DLD1 (cell line): Measurements from ENCODE around the gene BTBD9.

Source experiments
- in situ Hi-C: cut with HindIII; loops from 2 replicates; pipeline ENCODE4 v1.10.0; 2017; ENCODE audit warnings: low sequenced_read_pairs

BTBD9 gene

DNA sequence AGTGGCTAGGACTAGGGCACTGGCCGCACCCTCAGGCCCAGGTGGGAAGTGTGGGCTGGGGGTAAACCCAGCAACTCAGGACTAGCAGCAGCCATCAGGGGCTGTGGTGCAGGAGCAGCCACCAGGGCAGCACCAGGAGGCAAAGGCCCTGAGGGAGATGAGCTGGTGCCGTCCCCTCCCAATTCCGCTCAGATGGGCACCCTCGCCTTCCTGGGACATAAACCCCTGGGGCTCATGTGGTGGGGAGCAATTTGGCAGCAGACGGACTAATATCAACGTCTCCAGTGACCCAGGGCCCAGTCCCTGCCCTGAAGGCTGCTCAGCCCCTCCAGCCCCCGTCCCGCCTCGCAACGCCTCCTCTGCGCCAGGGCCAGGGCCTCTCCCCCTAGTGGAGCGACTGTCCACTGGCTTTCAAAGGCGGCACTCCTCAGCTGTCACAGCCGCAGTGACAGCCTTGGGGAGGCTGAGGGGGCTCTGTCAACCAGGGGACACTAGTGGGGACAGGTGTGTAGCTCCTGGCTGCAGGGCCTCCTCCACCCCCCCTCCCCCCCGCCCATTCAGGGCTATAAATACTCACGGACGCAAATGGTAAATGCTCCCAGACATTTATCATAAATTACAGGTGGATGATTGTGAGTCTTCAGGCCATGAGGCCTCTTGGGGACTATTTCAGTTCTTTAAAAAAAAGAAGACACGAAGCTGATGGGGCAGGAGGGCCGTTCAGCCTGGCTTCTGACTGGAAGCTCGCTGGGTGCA is 470.3 kb downstream of the BTBD9 start:
- in situ Hi-C loops, result no loop called here

DNA sequence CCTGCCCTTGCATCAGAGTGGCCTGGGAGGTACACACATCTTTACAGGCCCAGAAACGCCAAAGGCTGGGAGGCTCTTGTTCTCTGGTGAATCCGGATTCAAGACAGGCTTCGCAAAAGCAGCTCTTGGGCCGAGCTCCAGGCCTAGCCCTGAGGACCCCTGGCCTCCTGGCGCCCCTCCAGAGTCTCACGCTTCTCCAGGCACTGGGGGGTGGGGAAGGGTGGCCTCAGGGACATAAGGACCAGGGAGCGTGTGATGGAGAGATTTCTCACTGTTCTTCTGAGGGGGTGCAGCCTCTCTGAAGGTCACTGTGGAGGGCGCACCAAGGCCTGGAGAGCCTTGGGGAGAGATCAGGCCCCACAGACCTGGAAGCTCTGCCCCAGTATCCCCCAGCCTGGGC is 471.0 kb downstream of the BTBD9 start:
- in situ Hi-C loops, result no loop called here

DNA sequence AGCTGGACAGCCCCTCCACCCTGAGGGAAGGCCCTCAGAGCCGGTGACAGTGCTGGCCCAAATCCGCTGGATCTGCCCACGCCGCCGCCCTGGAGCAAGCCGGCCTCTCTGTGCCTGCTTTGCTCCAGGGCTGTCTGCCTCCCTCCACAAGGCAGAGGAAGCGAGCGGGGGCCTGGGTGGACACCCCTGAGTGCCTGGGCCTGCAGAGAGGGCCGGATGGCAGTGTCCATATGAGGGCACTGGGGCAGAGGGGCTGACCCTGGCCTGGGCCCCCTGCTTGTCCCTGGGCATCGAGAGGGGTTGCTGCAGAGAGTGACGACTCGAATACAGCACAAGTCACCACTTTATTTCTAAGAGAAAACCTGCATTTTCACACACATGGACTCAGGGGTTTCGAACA is 471.6 kb downstream of the BTBD9 start:
- in situ Hi-C loops, result no loop called here

DNA sequence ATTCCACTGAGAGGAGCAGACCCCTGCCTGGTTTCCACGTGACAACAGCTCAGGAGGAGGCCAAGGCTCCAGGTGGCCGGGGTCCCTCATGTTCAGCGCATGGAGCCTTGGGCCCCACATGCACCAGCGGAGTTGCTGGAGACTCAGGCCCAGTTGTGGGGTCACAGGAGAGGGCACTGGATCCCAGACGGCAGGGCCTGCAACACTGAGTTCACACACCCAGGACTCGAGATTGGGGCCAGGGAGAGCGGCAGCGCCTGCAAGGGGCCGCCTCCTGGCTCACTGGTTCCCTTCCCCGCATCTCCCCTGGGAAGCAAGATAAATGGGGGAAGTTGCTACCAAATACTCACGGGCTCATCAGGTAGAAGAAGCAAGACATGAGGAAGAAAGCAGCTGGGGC is 472.1 kb downstream of the BTBD9 start:
- in situ Hi-C loops, result no loop called here

DNA sequence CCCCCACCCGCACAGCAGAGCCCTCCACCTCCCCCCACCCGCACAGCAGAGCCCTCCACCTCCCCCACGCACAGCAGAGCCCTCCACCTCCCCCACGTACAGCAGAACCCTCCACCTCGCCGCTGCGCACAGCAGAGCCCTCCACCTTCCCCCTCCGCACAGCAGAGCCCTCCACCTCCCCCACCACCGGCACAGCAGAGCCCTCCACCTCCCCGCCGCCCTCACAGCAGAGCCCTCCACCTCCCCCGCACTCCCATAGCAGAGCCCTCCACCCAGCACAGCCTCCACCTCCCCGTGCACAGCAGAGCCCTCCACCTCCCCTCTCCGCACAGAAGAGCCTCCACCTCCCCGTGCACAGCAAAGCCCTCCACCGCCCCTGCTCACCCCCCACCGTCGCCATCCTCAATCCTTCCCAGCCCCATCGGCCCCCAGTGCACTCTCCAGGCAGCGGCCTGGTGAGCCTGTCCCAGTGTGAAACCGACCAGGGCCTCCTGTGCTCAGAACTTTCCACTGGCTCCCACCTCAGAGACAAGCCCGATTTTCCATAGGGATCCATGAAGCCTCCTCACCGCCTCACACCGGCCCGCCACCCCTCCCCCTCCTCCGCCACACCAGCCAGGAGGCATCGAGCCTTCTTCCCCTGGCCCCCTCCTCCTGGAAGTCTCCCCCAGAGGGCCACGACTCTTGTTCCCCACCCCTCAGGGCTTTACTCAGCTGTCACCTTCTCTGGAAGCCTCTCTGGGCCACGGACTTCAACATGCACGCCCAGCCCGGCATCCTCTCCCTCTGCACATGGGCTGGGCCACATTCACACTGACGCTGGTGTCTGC is 473.1 kb downstream of the BTBD9 start:
- in situ Hi-C loops, result no loop called here

DNA sequence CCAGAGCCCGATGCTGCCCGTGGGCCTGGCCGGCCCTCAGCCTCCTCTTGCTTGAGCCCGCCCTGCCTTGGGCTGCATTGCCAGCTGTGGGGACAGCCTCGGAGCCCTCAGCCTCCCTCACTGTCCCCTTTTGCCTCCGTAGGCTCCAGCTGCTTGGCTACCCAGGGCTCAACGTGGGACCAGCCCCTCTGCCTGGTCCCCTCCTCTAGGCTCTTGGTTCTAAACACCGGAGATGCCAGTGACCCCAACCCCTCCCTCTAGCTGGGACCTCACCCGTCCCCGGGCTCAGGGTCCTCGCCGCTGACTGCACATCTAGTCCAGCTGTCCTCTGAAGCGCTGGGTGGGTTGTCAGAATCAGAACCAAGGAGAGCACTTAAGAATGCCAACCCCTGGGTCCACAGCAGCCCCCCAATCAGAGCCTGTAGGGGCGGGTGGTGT is 475.0 kb downstream of the BTBD9 start:
- in situ Hi-C loops, result no loop called here

DNA sequence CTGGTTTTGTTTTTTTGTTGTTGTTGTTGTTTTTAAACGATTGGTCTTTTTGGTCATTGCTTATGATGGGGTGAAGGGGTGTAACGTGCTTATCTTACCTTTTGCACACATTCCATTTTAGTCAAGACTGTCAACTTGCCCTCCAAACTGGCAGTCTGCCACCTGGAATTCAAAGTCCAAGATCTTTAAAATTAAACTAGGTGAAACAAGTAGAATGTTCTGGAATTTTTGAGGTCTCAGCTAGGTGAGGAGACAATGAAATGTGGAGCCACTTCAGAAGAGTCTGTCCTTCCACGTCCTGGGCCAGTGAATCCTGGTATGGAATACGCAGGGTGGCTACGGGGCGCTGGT is 475.6 kb downstream of the BTBD9 start:
- in situ Hi-C loops, result no loop called here

DNA sequence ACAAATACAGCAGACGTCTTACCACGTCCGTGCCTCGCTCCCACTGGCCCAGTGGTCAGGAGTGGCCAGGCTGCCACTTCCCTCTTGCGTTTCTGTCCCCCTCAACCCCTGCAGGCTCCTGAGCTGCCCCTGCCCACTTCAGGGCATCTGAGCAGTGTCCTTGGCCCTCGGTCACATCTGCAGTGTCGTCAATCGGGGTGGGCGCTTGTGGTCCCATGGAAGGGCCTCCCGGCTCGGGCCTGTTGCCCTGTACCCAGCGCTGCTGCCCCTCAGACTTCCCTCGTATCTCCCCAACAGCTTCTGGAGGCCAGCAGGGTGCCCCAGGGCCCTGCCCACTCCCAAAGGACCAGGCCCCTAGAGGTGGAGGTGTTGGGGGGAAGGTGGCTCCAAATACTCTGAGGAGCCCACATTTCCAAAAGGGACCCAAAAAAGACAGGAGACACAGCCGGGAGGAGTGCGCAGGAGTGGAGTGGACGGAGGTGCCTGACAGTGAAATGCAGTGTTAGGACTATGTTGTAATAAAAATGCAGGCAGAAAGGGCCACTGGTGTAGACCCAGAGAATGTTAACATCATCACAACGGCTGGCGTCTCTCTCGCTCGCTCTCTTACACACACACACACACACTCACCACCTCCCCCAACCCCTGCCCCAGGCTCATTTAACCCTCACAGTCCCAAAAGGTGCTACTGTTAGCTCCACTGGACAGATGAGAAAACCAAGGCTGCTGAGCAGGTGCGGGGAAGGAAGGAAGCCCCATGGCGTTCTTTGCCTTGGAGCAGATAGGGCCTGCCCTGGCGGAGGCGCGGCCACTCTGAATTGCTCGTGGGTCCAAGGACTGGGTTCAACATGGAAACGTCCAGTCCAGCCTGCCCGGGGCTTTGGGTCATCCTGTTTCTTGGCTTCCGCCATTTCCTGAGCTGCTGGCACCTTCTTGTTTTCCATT is 476.3 kb downstream of the BTBD9 start:
- in situ Hi-C loops, result no loop called here

DNA sequence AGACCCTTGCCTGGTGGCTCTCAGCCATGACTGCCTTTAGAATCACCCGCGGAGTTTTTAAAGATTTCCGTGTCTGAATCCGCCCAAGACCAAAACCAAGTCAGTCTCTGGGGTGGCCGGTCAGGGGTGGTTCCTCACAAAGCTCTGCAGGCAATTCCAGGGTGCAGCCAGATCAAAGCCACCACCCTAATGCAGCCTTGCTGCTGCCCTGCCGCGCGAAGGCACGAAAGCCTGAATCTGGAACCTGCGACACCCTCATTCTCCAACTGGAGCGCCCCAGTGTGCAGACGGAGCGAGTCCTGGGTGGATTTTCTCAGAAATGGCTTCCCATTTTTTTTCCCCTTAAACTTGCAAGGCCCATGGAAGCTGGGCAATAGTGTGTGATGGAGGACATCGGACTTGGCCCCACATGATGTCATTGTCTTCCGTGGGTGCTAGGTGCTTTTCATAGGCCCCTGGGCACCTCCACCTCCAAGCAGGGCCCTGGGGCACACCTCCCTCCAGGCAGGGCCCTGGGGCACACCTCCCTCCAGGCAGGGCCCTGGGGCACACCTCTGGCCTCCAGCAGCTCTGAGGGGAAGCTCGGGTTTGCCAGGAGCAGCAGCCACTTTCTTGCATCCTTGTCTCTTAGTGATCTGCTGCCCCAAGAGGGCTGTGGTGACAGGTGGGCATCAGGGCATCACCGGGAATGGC is 477.1 kb downstream of the BTBD9 start:
- in situ Hi-C loops, result no loop called here

DNA sequence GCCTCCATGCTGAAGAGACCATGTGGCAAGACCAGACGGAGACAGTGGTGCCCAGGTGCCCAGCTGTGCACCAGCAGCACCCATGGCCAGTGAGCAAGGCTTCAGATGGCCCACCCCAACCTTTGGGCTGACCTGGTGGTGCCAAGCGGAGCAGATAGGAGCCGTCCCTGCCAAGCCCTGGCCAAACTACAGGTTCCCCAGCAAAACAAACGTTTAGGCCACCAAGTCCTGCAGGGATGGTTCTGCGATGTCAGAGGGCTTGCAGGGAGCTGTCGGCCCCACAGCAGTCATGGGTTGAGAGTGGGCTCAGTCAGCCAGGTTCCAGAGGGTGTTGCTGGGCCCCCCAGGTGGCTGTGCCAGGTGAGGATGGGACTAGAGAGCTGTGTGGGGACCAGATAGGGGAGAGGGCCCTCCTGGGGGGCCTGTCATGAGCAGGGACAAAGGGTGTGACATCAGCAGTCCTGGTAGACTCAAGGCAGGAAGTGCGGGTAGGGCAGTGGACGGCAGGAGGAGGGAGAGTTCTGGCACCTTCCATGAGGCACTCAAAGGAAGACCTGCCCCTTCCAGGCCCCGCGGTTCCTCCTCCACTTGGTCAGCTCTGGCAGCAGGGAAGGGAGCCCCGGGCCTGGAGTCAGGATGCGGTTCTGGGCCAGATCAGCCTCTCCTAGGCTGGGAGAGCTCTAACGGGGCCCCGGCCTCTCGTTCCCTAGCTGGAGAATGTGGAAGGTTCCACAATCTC is 477.8 kb downstream of the BTBD9 start:
- in situ Hi-C loops, result no loop called here

DNA sequence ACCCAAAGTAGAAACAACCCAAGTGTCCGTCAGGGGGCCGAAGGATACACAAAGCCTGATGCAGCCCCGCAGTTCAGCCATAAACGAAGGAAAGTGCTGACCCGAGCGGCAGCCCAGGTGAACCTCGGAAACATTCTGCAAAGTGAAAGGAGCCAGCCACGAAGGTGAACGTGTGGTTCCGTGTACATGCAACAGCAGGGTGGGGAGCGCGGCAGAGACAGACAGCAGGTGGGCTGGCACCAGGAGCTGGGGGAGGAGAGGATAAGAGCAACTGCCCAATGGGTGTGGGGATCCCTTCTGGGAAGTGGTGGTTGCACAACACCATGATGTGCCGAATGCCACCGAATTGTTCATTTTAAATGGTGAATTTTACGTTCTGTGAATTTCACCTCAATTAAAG is 478.4 kb downstream of the BTBD9 start:
- in situ Hi-C loops, result no loop called here

DNA sequence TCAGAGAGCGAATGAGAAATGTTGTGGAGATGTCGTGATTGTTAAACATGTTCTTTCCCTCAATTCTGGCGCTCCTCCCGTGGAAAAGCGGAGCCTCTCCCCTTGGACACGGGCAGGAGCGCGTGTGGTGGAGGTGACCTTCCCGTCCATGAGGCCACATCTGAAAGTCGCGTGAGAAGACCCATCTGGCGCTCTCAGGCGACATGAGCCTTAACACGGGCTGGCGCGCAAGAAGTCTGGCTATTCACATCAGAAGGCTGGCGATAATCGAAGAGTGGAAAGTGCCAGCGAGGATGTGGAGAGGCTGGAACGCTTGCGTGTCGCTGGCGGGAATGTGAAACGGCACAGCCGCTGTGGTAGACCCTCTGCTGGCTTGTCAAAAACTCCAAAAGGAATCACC is 478.9 kb downstream of the BTBD9 start:
- in situ Hi-C loops, result no loop called here

DNA sequence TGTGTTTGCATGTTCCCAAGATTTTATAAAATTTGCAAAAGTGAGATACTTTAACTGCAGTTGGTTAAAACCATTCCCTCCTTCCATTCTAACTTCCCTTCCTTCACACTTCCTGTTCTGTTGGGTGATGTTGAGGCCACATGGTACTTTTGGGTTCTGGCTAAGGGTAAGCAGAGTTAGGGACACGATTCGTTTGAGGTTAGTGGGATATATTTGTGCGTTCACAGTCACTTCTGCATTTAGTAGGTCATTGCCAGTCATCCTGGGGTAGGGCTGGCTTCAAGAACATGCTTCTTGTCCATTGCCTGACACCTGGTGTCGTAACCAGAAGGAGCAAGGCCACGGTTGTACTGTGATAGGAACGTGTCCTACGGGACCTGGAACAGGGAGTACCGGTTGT is 480.1 kb downstream of the BTBD9 start:
- in situ Hi-C loops, result no loop called here

DNA sequence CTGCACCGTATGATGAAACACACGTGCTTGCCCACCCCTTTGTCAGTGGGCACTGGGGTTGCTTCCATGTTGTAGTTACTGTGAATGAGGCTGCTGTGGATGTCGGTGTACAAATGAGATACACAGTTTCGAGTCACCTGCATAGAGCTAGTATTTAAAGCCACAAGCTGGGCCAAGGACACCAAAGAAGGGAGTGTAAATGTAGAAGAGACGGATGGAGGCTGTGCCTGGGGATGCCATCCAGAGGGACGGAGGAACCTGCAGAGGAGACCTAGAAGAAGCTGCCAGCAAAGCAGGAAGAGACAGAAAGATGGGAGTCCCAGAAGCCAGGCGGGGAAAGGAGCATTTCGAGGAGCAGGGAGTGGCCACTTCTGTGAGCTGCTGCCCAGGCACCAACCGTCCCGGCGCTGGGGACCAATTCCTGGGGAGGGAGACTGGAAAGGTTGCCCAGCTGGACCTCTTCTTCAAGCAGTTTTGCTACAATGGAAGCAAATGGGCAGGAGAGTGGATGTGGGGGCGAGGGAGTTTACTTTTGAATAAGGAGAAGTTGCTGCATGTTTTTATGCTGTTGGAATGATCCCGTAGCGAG is 480.9 kb downstream of the BTBD9 start:
- in situ Hi-C loops, result no loop called here

DNA sequence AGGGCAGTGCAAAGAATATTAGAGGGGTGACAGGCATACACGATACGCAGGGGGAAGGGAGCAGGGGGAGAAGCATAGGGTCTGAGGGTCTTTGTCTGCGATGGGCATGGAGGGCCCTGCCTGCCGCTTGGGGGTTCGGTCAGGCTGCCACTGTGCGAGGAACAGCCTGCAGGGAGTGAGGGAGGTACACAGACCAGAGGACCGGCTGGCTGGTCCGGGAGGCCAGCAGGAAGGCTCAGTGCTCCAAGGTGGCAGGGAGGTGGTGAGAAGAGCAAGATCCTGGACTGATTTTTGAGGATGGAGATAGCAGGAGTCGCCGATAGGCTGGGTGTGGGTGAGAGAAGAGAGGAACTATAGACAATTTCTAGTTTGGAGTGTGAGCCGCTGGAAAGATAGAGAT is 481.8 kb downstream of the BTBD9 start:
- in situ Hi-C loops, result no loop called here

DNA sequence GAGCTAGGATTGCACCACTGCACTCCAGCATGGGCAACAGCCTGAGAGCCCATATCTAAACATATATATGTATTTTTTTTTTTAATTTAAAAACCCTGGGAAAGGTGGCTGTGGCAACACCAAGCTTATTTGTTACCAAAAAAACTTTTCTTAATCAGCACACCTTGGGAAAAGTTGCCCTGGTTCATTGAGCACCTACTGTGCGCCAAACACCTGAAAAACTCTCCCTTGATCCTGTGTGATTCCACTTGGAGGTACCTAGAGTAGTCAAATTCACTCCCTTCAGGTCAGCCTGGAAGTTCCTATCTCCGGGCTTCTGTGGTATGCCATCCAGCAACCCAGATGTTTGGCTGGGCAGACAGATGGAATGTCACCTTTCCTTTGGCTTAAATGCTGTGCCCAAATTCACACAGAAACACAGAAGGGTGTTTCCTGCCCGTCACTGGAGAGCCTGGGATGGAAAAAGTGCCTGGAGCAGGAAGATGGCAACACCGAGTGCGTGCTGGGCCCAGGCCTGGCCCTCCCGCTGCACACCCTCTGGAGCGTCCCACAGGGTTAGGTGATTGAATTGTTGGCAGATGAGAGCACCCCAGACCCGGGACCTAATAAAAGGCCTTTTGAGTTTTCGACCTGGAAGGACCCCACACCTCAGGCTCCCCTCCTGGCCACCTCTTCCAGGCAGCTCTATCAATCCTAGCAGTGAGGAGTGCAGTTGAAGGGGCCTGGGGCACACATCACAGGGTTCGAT is 482.7 kb downstream of the BTBD9 start:
- in situ Hi-C loops, result no loop called here

DNA sequence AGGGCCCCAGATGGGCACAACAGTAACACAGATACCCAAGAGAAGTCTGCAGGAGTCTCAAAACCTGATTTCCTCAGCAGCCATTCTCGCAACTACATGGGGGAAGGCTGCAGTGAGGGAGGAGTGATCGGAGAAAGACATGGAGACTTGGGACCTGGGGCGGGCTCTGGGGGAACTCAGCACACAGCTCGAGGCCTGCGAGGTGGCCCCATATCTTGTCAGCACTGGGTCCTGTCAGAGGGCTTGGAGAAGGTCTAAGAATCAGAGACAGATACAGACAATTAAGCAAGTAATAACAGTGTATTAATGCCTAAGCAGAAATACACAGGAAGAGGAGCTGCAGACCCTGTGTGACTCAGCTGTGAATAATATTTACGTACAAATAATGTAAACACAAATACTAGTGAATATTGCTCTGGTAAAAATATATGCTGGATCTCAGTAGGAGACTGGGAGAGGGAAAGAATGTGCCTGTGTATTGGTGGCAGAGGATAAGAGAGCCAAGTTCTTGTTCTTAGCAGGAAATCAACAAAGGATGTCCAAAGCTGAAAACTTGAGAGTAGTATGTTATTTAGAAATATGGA is 484.0 kb downstream of the BTBD9 start:
- in situ Hi-C loops, result no loop called here

DNA sequence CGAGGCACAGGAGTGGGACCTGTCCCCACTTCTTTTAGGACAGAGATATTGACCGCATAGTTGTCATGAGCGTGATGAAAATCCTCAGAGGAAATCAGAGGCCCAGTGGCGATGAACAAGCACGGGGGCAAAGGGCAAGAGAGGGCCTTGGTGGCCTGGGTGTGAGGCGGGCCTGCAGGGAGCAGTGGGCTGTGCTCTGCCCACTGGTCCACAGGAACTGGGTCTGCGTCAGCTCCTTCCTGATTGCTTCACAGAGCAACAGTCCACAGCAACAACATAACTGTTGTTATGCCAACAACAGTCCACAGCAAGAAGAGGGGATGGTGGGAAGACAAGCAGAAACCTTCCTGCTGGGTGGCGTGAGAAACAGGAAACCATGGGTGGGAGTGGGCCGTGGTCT is 484.6 kb downstream of the BTBD9 start:
- in situ Hi-C loops, result no loop called here

DNA sequence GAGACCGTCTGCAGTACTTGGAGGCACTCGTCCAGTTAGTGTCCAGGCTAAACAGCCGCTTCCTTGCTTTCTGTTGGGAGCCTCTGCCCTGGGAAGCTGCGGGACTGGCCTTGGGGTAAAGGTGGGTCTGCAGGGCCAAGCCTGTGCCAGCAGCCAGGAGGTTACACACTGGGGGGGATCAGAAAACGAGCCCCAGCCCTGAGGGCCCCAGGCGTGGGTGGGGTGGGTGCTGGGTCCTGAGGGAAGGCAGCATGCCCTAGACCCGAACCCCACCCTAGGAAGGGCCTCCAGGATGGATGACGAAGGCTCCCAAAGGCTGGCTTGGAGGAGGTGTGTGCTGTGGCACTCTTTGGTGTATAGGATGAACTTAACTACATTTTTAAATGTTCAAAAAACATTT is 485.0 kb downstream of the BTBD9 start:
- in situ Hi-C loops, result no loop called here
